ENCODE measurements around the gene NEK6.

NEK6 gene

GRCh38 chr9:124296796-124297550 lies 39.2 kb downstream of the NEK6 start:
- no peaks in the 10 kb centered on the region for H3K9me3 ChIP-seq (ENCODE audit: control insufficient read depth, low read length)
- 84 to 85% methylated on average over 14 of the region's 14 CpGs for WGBS, 2 experiments
- H3K36me3 ChIP-seq (ENCODE audit: control insufficient read depth, insufficient read depth, low read length): no peaks in the 10 kb centered on the region
- no peak overlapping the region for H3K4me3 ChIP-seq (ENCODE audit: insufficient read depth, low read depth, low read length)
- no peak overlapping the region for H3K27ac ChIP-seq (ENCODE audit: insufficient read depth, low read depth, low read length, poor library complexity, severe bottlenecking)
- H3K27me3 ChIP-seq (ENCODE audit: control insufficient read depth, insufficient read depth, low read length, poor library complexity, severe bottlenecking): no peaks in the 10 kb centered on the region
- H3K4me1 ChIP-seq (ENCODE audit: control insufficient read depth, insufficient read depth, low read length): peaks cover 9% of the 10 kb centered on the region

DNA sequence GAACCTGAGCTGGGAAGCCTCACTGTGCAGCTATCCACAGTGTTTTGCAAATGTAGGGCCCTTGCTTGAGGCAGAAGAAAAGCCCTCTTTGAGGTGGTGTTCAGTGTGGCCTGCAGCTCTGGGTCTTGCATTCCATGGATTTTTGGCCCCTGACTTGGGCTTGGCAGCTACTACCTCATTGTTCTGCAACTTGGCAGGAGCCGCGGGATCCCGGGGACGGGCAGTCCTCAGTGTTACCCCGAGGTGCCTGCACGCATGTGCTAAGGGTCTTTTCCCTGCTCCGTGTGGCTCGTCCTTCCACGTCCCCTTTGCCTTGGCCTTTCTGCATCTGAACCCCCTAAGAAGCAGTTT lies 39.8 kb downstream of the NEK6 start:
- Histone ChIP-seq H3K4me3 (ENCODE audit: insufficient read depth, low read depth, low read length) (no peak overlapping the region), H3K36me3 (ENCODE audit: control insufficient read depth, insufficient read depth, low read length) (no peaks in the 10 kb centered on the region), H3K27ac (ENCODE audit: insufficient read depth, low read depth, low read length, poor library complexity, severe bottlenecking) (no peak overlapping the region), H3K9me3 (ENCODE audit: control insufficient read depth, low read length) (no peaks in the 10 kb centered on the region), H3K27me3 (ENCODE audit: control insufficient read depth, insufficient read depth, low read length, poor library complexity, severe bottlenecking) (no peaks in the 10 kb centered on the region), H3K4me1 (ENCODE audit: control insufficient read depth, insufficient read depth, low read length) (peaks cover 9% of the 10 kb centered on the region)
- WGBS, 2 experiments: 34 to 38% methylated on average over 9 of the region's 9 CpGs

GRCh38 chr9:124297915-124298645 lies 40.3 kb downstream of the NEK6 start:
- Histone ChIP-seq H3K4me1 (ENCODE audit: control insufficient read depth, insufficient read depth, low read length) (peaks cover 9% of the 10 kb centered on the region), H3K27ac (ENCODE audit: insufficient read depth, low read depth, low read length, poor library complexity, severe bottlenecking) (no peak overlapping the region), H3K4me3 (ENCODE audit: insufficient read depth, low read depth, low read length) (no peak overlapping the region), H3K27me3 (ENCODE audit: control insufficient read depth, insufficient read depth, low read length, poor library complexity, severe bottlenecking) (no peaks in the 10 kb centered on the region), H3K9me3 (ENCODE audit: control insufficient read depth, low read length) (no peaks in the 10 kb centered on the region), H3K36me3 (ENCODE audit: control insufficient read depth, insufficient read depth, low read length) (no peaks in the 10 kb centered on the region)
- WGBS, 2 experiments: 80 to 84% methylated on average over 14 of the region's 14 CpGs

GRCh38 chr9:124298646-124299235 lies 41.0 kb downstream of the NEK6 start:
- no peaks in the 10 kb centered on the region for H3K9me3 ChIP-seq (ENCODE audit: control insufficient read depth, low read length)
- no peak overlapping the region for H3K27ac ChIP-seq (ENCODE audit: insufficient read depth, low read depth, low read length, poor library complexity, severe bottlenecking)
- H3K27me3 ChIP-seq (ENCODE audit: control insufficient read depth, insufficient read depth, low read length, poor library complexity, severe bottlenecking): no peaks in the 10 kb centered on the region
- H3K36me3 ChIP-seq (ENCODE audit: control insufficient read depth, insufficient read depth, low read length): no peaks in the 10 kb centered on the region
- H3K4me3 ChIP-seq (ENCODE audit: insufficient read depth, low read depth, low read length): no peak overlapping the region
- H3K4me1 ChIP-seq (ENCODE audit: control insufficient read depth, insufficient read depth, low read length): peaks cover 9% of the 10 kb centered on the region
- WGBS, 2 experiments: 92% methylated on average over 12 of the region's 12 CpGs

- Histone ChIP-seq H3K36me3 (ENCODE audit: control insufficient read depth, insufficient read depth, low read length) (no peaks in the 10 kb centered on the region), H3K27me3 (ENCODE audit: control insufficient read depth, insufficient read depth, low read length, poor library complexity, severe bottlenecking) (no peaks in the 10 kb centered on the region), H3K4me1 (ENCODE audit: control insufficient read depth, insufficient read depth, low read length) (peaks cover 9% of the 10 kb centered on the region), H3K27ac (ENCODE audit: insufficient read depth, low read depth, low read length, poor library complexity, severe bottlenecking) (no peak overlapping the region), H3K9me3 (ENCODE audit: control insufficient read depth, low read length) (no peaks in the 10 kb centered on the region), H3K4me3 (ENCODE audit: insufficient read depth, low read depth, low read length) (no peak overlapping the region)
- WGBS, 2 experiments: 88 to 94% methylated on average over 8 of the region's 8 CpGs
These were observed 41.9 kb downstream of the NEK6 start for GRCh38 chr9:124299515-124300090.

- no peak overlapping the region for H3K27ac ChIP-seq (ENCODE audit: insufficient read depth, low read depth, low read length, poor library complexity, severe bottlenecking)
- no peaks in the 10 kb centered on the region for H3K36me3 ChIP-seq (ENCODE audit: control insufficient read depth, insufficient read depth, low read length)
- H3K4me1 ChIP-seq (ENCODE audit: control insufficient read depth, insufficient read depth, low read length): peaks cover 5% of the 10 kb centered on the region
- H3K9me3 ChIP-seq (ENCODE audit: control insufficient read depth, low read length): no peaks in the 10 kb centered on the region
- no peak overlapping the region for H3K4me3 ChIP-seq (ENCODE audit: insufficient read depth, low read depth, low read length)
- WGBS, 2 experiments: 91 to 92% methylated on average over 11 of the region's 11 CpGs
- no peaks in the 10 kb centered on the region for H3K27me3 ChIP-seq (ENCODE audit: control insufficient read depth, insufficient read depth, low read length, poor library complexity, severe bottlenecking)
These were observed 42.6 kb downstream of the NEK6 start for GRCh38 chr9:124300312-124300711.

- 93 to 95% methylated on average over 4 of the region's 4 CpGs for WGBS, 2 experiments
- H3K4me3 ChIP-seq (ENCODE audit: insufficient read depth, low read depth, low read length): no peak overlapping the region
These were observed 45.2 kb downstream of the NEK6 start for GRCh38 chr9:124302921-124303320.

DNA sequence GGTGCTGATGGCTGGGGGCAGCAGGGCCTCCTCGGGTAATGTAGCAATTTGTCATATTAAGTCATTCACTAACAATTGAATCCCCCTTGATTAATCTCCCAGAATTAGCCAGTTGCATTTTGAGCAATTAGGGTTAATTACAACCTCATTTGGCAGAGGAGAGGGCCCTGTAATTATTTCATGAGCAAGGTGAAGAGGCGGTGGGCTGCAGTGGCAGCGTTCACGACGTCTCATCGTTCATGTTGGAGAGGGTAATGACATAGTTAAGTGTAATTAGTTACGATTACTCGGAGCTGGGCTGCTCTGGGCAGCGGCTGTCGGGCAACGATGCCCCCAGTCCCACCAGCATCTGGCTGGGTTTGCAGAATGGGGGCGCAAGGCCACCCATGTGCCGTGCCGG lies 46.0 kb downstream of the NEK6 start:
- Histone ChIP-seq H3K4me3 (ENCODE audit: insufficient read depth, low read depth, low read length) (no peak overlapping the region), H3K27ac (ENCODE audit: insufficient read depth, low read depth, low read length, poor library complexity, severe bottlenecking) (no peak overlapping the region), H3K36me3 (ENCODE audit: control insufficient read depth, insufficient read depth, low read length) (no peaks in the 10 kb centered on the region)

More at GRCh38 chr9:124302921-124303320, 45.2 kb downstream of the NEK6 start:
- Histone ChIP-seq H3K36me3 (ENCODE audit: control insufficient read depth, insufficient read depth, low read length) (no peaks in the 10 kb centered on the region), H3K27ac (ENCODE audit: insufficient read depth, low read depth, low read length, poor library complexity, severe bottlenecking) (no peak overlapping the region), H3K27me3 (ENCODE audit: control insufficient read depth, insufficient read depth, low read length, poor library complexity, severe bottlenecking) (no peaks in the 10 kb centered on the region), H3K4me1 (ENCODE audit: control insufficient read depth, insufficient read depth, low read length) (no peaks in the 10 kb centered on the region), H3K9me3 (ENCODE audit: control insufficient read depth, low read length) (no peaks in the 10 kb centered on the region)

DNA sequence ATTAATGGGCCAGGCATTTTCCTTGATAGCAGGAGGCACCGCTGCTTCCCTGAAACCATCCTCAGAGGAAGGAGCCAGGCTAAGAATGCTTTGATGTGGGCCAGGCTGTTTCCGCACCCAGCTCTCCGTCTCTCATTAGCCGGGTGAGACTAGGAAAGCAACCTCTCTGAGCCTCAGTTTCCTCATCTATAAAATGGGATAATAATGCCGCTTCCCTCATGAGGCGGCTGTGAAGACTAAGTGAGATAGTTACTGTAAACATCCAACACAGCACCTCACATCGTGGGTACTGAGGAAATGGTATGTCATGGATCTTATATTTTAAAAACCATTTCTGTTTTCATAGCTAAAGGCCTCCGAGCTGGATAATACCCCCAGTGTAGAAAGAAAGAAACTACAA lies 46.5 kb downstream of the NEK6 start:
- H3K27ac ChIP-seq (ENCODE audit: insufficient read depth, low read depth, low read length, poor library complexity, severe bottlenecking): no peak overlapping the region
- no peaks in the 10 kb centered on the region for H3K4me1 ChIP-seq (ENCODE audit: control insufficient read depth, insufficient read depth, low read length)
- WGBS, 2 experiments: 95 to 96% methylated on average over 7 to 8 of the region's 8 CpGs
- H3K4me3 ChIP-seq (ENCODE audit: insufficient read depth, low read depth, low read length): no peak overlapping the region
- no peaks in the 10 kb centered on the region for H3K9me3 ChIP-seq (ENCODE audit: control insufficient read depth, low read length)
- H3K27me3 ChIP-seq (ENCODE audit: control insufficient read depth, insufficient read depth, low read length, poor library complexity, severe bottlenecking): no peaks in the 10 kb centered on the region
- no peaks in the 10 kb centered on the region for H3K36me3 ChIP-seq (ENCODE audit: control insufficient read depth, insufficient read depth, low read length)

More for the DNA sequence above, 46.0 kb downstream of the NEK6 start:
- H3K4me1 ChIP-seq (ENCODE audit: control insufficient read depth, insufficient read depth, low read length): no peaks in the 10 kb centered on the region
- no peaks in the 10 kb centered on the region for H3K27me3 ChIP-seq (ENCODE audit: control insufficient read depth, insufficient read depth, low read length, poor library complexity, severe bottlenecking)
- 97 to 98% methylated on average over 14 of the region's 14 CpGs for WGBS, 2 experiments
- H3K9me3 ChIP-seq (ENCODE audit: control insufficient read depth, low read length): no peaks in the 10 kb centered on the region

Measured in ectodermal cell (in vitro differentiated cells).